HG03575 (cell line): Measurements from ENCODE around the gene KRT35.

ENCODE experiments used
- ATAC-seq: cut with Tn5 transposase; IDR thresholded peaks from one replicate; pipeline ENCODE4 v1.9.1; 2021; ENCODE audit not compliant: unreplicated experiment, insufficient number of reproducible peaks, low FRiP score; ENCODE audit errors: extremely low read depth

Gene KRT35

DNA sequence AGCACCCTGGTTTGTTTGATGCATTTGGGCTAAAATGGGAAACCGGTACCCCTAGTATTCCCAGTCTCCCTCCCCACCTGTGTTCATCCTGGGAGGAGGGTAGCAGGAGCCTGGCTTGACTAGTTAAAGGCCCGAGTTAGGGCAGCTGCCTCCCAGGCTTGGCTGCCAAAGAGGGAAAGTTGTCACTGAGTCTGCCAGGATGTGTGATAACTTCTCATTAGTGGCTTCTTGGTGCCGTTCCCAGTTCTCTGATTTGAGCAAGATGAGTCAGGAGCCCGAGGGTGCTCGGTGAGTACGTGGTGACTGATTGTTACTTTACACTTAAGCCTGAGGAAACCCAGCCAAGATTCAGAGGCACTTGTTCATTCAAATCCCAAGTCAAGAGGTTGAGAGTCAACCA lies 16.3 kb downstream of the KRT35 start:
- ATAC-seq: no peak

- ATAC-seq: no peak
Observed at GRCh38 chr17:41464173-41464572, 16.8 kb downstream of the KRT35 start.

DNA sequence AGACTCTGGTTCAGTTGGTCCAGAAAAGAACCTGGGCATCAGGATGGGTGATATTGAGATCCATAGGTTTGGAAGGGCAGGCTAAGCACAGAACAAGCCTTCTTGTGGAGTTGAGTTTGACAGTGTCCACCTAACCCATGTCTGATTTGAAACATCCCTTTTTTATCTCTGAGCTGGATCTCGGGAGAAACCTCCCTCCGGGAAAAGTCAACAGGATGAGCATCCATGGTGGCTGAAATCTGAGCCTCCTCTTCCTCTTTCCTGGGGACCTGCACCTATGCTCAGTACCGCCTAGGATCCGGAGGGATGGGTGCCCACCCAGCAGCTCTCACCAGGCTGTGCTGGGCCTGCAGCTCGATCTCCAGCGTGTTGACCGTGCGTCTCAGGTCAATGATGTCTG lies 17.2 kb downstream of the KRT35 start:
- ATAC-seq: no peak

DNA sequence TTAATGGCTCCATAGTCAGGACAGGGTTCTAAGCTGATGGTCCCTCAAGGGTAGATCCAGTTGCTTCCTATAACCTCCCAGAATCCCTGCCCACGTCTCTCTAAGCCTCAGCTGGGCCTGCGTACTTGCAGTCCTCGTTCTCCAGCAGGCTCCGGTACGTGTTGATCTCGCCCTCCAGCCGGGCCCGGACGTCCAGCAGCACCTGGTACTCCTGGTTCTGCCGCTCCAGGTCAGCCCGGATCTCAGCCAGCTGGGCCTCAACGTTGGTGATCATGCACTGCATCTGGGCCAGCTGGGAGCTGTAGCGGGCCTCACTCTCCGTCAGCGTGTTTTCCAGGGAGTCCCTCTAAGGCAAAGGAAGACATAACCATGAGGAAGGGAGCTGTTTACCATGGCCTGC lies 18.2 kb downstream of the KRT35 start:
- no peak for ATAC-seq

DNA sequence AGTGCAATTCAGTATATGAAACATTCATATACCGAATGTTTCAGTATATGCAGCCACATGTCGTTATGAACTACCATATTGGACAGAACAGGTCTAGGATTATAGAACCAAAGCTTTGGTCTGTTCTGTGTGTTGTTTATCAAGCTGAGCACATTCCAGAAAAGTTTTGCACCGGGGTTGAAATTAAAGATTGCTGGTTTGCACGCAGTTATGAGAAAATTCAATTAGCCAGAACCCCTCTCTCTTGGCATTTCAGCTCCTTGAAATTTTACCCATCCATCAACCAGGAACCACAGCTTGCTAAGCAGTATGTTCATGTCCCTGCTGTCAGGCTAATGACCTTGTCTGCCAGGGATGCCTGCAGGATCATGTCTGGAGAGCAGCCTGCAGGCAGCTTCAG lies 23.3 kb downstream of the KRT35 start:
- ATAC-seq: no peak

DNA sequence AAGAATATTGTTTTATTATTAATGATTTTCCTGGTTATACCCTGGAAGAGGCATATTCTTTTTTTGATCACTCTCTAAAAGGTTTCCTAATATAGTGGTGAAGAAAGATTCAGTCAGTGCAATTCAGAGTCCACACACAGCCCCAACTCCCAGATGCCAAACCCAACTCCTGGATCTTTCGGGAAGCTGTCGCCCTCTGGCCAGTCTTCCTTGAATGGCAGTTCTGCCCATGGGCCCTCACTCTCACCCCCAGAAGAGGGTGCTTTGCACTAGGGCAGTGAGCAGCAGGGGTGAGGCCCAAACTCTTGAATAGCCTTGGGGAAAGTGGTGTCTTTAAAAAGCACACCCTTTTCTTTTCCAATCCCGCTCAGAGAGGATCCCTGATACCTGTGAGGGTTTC lies 24.7 kb downstream of the KRT35 start:
- no peak for ATAC-seq

DNA sequence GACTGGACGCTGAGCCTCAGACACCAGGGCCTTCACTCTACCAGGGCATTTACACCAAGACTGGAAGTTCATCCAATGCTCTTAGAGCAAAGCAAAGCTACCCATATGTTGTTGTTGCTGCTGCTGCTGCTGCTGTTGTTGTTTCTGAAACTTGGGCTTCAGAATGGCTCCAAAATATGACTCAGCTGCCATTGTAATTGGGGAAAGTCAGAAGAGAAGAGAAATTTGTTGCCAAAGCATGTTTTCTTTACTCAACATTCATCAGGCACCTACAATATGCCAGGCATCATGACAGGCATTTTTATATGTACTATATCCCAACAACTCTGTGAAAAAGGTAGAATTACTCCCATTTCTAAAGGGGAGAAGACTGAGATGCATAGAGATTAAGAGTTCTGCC lies 25.7 kb downstream of the KRT35 start:
- ATAC-seq: no peak

DNA sequence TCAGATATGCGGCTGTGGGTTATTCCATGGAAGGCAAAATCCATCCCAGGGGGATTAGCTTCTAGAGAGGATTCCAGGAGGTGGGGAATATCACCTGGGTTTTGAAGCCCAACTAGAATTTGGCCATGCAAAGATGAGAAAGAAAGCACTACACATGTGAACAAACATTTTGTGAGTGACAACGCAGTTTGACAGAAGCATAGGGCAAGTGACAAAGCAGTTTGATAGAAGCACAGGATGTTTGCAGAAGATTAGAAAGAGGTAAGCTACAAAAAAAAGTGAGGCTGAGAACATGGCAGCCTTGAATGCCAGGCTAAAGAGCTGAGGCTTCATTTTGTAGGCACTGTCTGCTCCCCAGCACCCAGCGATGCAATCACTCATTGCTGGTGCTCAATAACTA lies 27.9 kb downstream of the KRT35 start:
- no peak for ATAC-seq

GRCh38 chr17:41452281-41452680 lies 28.7 kb downstream of the KRT35 start:
- no peak for ATAC-seq

- ATAC-seq: no peak
Observed at GRCh38 chr17:41451154-41451728, 29.7 kb downstream of the KRT35 start.

DNA sequence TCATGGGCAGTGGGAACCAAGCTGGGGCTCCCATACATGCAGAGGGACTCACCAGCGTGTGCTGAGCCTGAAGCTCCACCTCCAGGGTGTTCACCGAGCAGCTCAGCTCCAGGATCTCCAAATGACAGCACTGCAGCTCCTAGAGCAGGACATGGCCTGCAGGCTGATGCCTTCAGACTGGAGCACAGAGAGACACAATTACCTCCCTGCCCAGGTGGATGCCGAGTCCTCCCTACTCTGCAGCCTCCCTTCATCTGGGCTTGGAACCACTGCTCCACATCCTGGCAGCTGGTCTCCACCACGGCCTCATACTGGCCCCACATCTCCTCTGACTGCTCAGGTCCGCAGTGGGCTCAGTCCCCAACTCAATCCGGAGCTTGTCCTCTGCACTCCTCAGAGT lies 31.9 kb downstream of the KRT35 start:
- ATAC-seq: no peak

- ATAC-seq: no peak
Observed at GRCh38 chr17:41448506-41448905, 32.4 kb downstream of the KRT35 start.

DNA sequence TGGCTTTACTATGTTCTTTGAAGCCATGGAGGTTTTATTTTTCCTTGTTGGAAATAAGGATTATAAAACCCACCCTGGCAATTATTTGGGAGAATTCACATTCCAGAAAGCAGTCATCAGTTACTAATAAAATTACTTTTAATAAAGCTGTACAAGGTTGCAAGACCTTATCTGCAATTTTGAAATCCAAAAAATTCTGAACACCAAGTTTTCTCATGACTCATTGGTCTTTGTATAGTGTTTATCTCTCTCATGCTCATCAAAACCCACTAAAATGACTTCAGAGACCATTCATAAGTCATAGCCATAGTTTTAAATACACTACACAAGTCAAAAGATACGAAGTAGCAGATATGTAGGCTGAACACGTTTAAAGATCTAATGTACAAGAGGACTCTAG lies 34.1 kb downstream of the KRT35 start:
- no peak for ATAC-seq

GRCh38 chr17:41444640-41445039 lies 36.3 kb downstream of the KRT35 start:
- no peak for ATAC-seq

GRCh38 chr17:41444186-41444585 lies 36.8 kb downstream of the KRT35 start:
- no peak for ATAC-seq

GRCh38 chr17:41442739-41443138 lies 38.2 kb downstream of the KRT35 start:
- no peak for ATAC-seq

- ATAC-seq: no peak
Observed at GRCh38 chr17:41440531-41441033, 40.4 kb downstream of the KRT35 start, which contains the start of gene KRT38. Gene KRT38 (minus strand): TSS chr17:41440983. CDS start chr17:41440921, 62 bp downstream.

DNA sequence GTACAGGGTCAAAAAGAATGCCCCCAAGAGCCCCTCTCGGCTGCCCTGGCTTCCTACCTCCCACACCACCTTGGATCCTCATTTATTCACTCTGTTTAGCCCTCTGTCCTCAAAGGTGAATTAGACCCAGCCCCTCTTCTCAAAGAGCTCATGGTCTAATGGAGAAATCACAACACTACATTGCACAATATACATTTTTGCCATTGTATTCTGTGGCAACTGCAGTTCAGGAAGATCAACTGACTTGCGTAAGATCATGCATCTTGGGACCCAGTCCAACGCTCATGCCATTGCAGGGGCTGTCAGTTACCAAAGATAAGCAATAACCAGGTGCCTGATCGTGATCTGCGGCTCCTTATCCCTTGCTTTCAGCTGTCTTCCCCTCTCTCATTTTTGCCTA lies 41.6 kb downstream of the KRT35 start:
- no peak for ATAC-seq

DNA sequence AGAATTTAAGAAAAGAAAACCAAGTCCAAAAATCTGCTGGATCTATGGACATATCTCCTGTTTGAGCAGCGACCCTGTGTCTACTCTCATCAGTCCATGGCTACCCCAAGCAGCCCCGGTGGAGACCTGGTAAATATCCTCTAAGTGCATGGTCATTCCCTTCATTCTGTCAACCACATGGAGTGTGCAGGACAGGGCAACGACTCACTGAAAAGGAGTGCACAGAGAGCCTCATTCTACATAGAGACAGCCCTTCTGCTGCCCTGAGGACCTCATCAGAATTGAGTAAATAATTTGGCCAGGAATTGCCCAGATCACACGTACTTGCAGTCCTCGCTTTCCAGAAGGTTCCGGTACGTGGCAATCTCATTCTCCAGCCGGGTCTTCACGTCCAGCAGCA lies 43.2 kb downstream of the KRT35 start:
- no peak for ATAC-seq

DNA sequence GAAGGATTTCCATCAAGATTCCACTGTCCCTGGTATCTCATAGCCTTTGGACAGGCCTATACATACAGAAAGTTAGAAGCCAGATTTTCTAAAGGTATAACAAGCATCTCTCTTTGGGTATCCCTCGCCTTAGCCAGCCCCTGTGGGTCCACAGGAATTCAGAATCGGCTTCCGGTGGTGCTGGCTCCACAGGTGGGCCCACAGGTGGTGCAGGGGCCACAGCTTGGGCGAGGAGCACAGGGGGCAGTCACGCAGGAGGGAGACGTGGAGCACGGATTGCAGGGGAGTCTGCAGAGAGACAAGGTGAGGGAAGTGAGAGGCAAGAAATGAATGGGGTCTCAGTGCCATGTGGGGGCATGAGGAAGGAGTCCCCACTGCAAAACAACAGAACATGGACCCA lies 43.7 kb downstream of the KRT35 start:
- no peak for ATAC-seq

- no peak for ATAC-seq
Observed at GRCh38 chr17:41434415-41434814, 46.5 kb downstream of the KRT35 start.
